B cell (primary cell): ENCODE results near the gene CHKA. TPM values are rescaled to one million over a fixed set of nuclear protein-coding genes. Genes with fewer than 3 reads are reported as not detected.

Experiments used
- ATAC-seq: fragments of 200-7000 bp; cut with Tn5 transposase; one replicate; pipeline ENCODE4 v1.10.0; 2021; ENCODE audit warnings: low read depth, mild to moderate bottlenecking, moderate number of reproducible peaks, moderate library complexity
- CTCF ChIA-PET: fragments of 350-600 bp; sonication (Branson Sonifier 250); formaldehyde crosslinking; loops from one replicate; lab custom pipeline; 2021; ENCODE audit warnings: antibody characterized with exemption, inconsistent platforms; lab: Charles Lee
- POLR2A ChIA-PET: fragments of 350-600 bp; sonication (Branson Sonifier 250); formaldehyde crosslinking; loops from one replicate; lab custom pipeline; 2021; ENCODE audit warnings: antibody characterized with exemption; lab: Charles Lee
- DNase-seq: peaks from one replicate; pipeline ENCODE4 v3.0.0; 2013
- H2AFZ ChIP-seq: 2 replicates; pipeline ENCODE4 v1.6.1; 2012; ENCODE audit warnings: mild to moderate bottlenecking, low read depth, low read length; ENCODE audit not compliant: insufficient read depth, poor library complexity, severe bottlenecking
- H3K27ac ChIP-seq, 2 donors: 1 replicate in 1 of 2; 2 replicates in 1 of 2; pipeline ENCODE4 v1.5.1; 2012 to 2013; ENCODE audit warnings: low read length in 2 of 2, mild to moderate bottlenecking in 2 of 2, moderate library complexity in 1 of 2
- H3K27me3 ChIP-seq, 4 experiments: fragments of 200-600 bp in 1 of 4; sonication (generic) in 1 of 4; replicated peaks in 1 of 4; 1 replicate in 2 of 4; 2 replicates in 2 of 4; pipeline versions ENCODE4 v1.6.1 to v1.7.0; 2013 to 2016; ENCODE audit warnings: low read length in 3 of 4, mild to moderate bottlenecking in 2 of 4, mixed read lengths in 1 of 4, moderate library complexity in 1 of 4; ENCODE audit not compliant: insufficient read depth in 4 of 4, control insufficient read depth in 3 of 4; ENCODE audit errors: control extremely low read depth in 1 of 4
- H3K36me3 ChIP-seq, 2 experiments: replicated peaks in 1 of 2; 1 replicate in 1 of 2; 2 replicates in 1 of 2; pipeline versions ENCODE4 v1.6.1 to v1.7.1; 2013; ENCODE audit warnings: low read length in 1 of 2; ENCODE audit not compliant: insufficient read depth in 2 of 2, control insufficient read depth in 1 of 2; ENCODE audit errors: control extremely low read depth in 1 of 2, extremely low read depth in 1 of 2
- H3K4me1 ChIP-seq, 2 donors: fragments of 200-600 bp in 1 of 2; sonication (generic) in 1 of 2; 1 replicate in 1 of 2; 2 replicates in 1 of 2; pipeline versions ENCODE4 v1.5.1 to v1.6.1; 2013 to 2017; ENCODE audit warnings: low read length in 2 of 2; ENCODE audit not compliant: control insufficient read depth in 2 of 2, insufficient read depth in 2 of 2
- H3K4me2 ChIP-seq: replicated peaks from 2 replicates; pipeline ENCODE3; 2012; ENCODE audit warnings: mild to moderate bottlenecking, low read depth, low read length; ENCODE audit not compliant: poor library complexity, severe bottlenecking
- H3K4me3 ChIP-seq, 5 experiments: fragments of 200-600 bp in 1 of 5; sonication (generic) in 1 of 5; 1 replicate in 3 of 5; 2 replicates in 2 of 5; pipeline versions ENCODE4 v1.5.1 to v1.7.0; 2011 to 2016; ENCODE audit warnings: low read length in 4 of 5, mild to moderate bottlenecking in 4 of 5, low read depth in 2 of 5, control low read depth in 1 of 5, moderate library complexity in 1 of 5; ENCODE audit not compliant: insufficient read depth in 1 of 5; ENCODE audit errors: control extremely low read depth in 1 of 5, extremely low read depth in 1 of 5
- H3K79me2 ChIP-seq: fragments of 200-600 bp; sonication (generic); one replicate; pipeline ENCODE4 v1.6.0; 2016; ENCODE audit warnings: low read length; ENCODE audit not compliant: control insufficient read depth, insufficient read depth
- H3K9ac ChIP-seq: fragments of 200-600 bp; sonication (generic); 2 replicates; pipeline ENCODE4 v1.6.1; 2017; ENCODE audit warnings: mild to moderate bottlenecking, low read length, moderate library complexity
- H3K9me3 ChIP-seq, 3 donors: one replicate each; pipeline versions ENCODE4 v1.6.1 to v1.7.1; 2013; ENCODE audit warnings: low read length in 2 of 3; ENCODE audit not compliant: control insufficient read depth in 2 of 3, insufficient read depth in 1 of 3; ENCODE audit errors: control extremely low read depth in 1 of 3
- H4K20me1 ChIP-seq: 2 replicates; pipeline ENCODE4 v1.6.0; 2012; ENCODE audit warnings: mild to moderate bottlenecking, low read length; ENCODE audit not compliant: insufficient read depth, control insufficient read depth, poor library complexity, severe bottlenecking
- H3K27ac Mint-ChIP-seq: one replicate; pipeline ENCODE4 v1.8.0; 2021; ENCODE audit warnings: mixed read lengths
- H3K27me3 Mint-ChIP-seq: one replicate; pipeline ENCODE4 v1.8.0; 2021; ENCODE audit warnings: mixed read lengths
- H3K4me1 Mint-ChIP-seq: one replicate; pipeline ENCODE4 v1.8.0; 2021; ENCODE audit warnings: mixed read lengths
- H3K4me3 Mint-ChIP-seq: one replicate; pipeline ENCODE4 v1.8.0; 2021; ENCODE audit warnings: mixed read lengths
- H3K9me3 Mint-ChIP-seq: one replicate; pipeline ENCODE4 v1.8.0; 2022; ENCODE audit warnings: mixed read lengths; ENCODE audit not compliant: insufficient read depth
- CTCF ChIP-seq: fragments of 200-600 bp; IDR thresholded peaks from one replicate; pipeline ENCODE4 v1.8.0; 2022; ENCODE audit warnings: antibody characterized with exemption, mild to moderate bottlenecking
- EZH2 ChIP-seq: IDR thresholded peaks from 2 replicates; pipeline ENCODE4 v1.6.1; 2012; ENCODE audit warnings: borderline replicate concordance, low read depth, mild to moderate bottlenecking, moderate library complexity, low read length; ENCODE audit not compliant: insufficient read depth, poor library complexity, severe bottlenecking
- WGBS: methylation state at CpG from one replicate; pipeline ENCODE4 v1.1.5; 2013; ENCODE audit warnings: missing lambda C conversion rate; ENCODE audit not compliant: insufficient coverage; 5-methylcytosine and 5-hydroxymethylcytosine counted together
- intact Hi-C: fragments of 100-400 bp; cut with micrococcal nuclease; formaldehyde crosslinking; loops from one replicate; pipeline ENCODE4 v1.10.0; 2022
- polyA plus RNA-seq: library from polyadenylated mRNA; depleted of rRNA; stranded (reverse); fragments of >200 nt; gene quantifications from 2 replicates; pipeline ENCODE4 v1.2.3, GENCODE V29; 2012
- total RNA-seq, 2 donors: library from RNA; stranded (reverse); fragments of 120-200 nt in 1 of 2; gene quantifications; 1 replicate in 1 of 2; 2 replicates in 1 of 2; pipeline versions ENCODE4 v1.2.3 to v1.2.4, GENCODE V29; 2013 to 2022

CHKA gene
- total and polyA plus RNA-seq, 2 donors (not counting 1 experiment from before 2014, with no cell fraction given) = 10.6 to 20.6 TPM

- peaks cover 33% of the 10 kb centered on the region for H3K79me2 ChIP-seq
- DNase-seq (peak; percentile 67), ATAC-seq (peak; percentile 31)
- no peaks in the 10 kb centered on the region for H3K9me3 ChIP-seq
- no peaks in the 10 kb centered on the region for H3K27me3 Mint-ChIP-seq
- WGBS = 27% methylated on average over 8 of the region's 12 CpGs
- peaks cover 52 to 66% of the 10 kb centered on the region in 2 donors for H3K4me1 ChIP-seq
- no peaks in the 10 kb centered on the region for H3K27me3 ChIP-seq
- H3K4me3 ChIP-seq = peak overlapping the region in 3 of 5 experiments; percentile 20 to 41 (median 27)
- CTCF ChIA-PET = interaction anchor here (0.7 to 4.9 kb wide), 18 partner anchors 15 to 287 kb away, joined by 3 to 72 read pairs (median 4); partner anchors contain the start of gene NDUFS8
- peak overlapping the region; percentile 63 for H2AFZ ChIP-seq
- peak overlapping the region; percentile 48 for H3K9ac ChIP-seq
- peak overlapping the region; percentile 25 to 53 for H3K27ac ChIP-seq
- intact Hi-C loops = loop anchor here (1.0 to 10.0 kb wide), 3 partner anchors 197 to 435 kb away; partner anchors contain the start of gene C11orf24
- TF ChIP-seq EZH2 (no peak), CTCF (peak; percentile 51)
- POLR2A ChIA-PET = interaction anchor here (0.6 to 1.6 kb wide), 4 partner anchors 30 to 656 kb away, joined by 3 to 4 read pairs (median 3); partner anchors contain the start of genes C11orf24 and POLD4
- peak overlapping the region; percentile 76 for H3K4me3 Mint-ChIP-seq
- H3K27ac Mint-ChIP-seq = peak overlapping the region; percentile 86
- peak overlapping the region; percentile 74 for H3K4me2 ChIP-seq
- no peaks in the 10 kb centered on the region for H3K36me3 ChIP-seq
- peaks cover 40% of the 10 kb centered on the region for H4K20me1 ChIP-seq
- no peaks in the 10 kb centered on the region for H3K9me3 Mint-ChIP-seq
- H3K4me1 Mint-ChIP-seq = peaks cover 50% of the 10 kb centered on the region
These were observed 111.6 kb downstream of the CHKA start for GRCh38 chr11:68009391-68010089.
